ENCODE measurements around the gene FNDC3B. TPM values are rescaled to one million over a fixed set of nuclear protein-coding genes. Genes with fewer than 3 reads are reported as not detected.

The FNDC3B gene
- total RNA-seq, 1 donor, result 139 TPM

DNA sequence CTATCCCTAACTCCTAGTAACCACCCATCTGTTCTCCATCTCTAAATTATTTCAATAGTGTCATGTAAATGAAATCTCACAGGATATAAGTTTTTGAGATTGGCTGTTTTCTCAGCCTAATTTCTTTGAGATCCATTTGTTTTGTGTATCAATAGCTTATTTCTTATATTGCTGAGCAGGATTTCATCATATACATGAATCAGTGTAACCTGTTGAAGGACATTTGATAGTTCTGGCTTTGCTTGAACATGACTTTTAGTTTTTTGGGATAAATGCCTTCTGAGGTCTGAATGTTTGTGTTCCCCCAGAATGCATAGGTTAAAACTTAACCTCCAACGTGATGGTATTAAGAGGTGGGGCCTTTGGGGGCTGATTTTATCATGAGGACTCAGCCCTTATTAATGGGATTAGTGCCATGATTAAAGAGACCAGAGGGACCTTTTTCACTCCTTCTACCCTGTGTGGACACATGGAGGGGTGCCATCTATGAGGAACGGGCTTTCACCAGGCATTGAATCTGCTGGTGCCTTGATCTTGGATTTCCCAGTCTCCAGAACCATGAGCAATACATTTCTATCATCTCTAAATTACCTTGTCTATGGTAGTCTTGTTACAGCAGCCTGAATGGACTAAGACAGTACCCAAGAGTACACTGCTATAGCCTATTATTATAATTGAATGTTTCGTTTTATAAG is 118.3 kb downstream of the FNDC3B start:
- TF ChIP-seq, protein P1, sequence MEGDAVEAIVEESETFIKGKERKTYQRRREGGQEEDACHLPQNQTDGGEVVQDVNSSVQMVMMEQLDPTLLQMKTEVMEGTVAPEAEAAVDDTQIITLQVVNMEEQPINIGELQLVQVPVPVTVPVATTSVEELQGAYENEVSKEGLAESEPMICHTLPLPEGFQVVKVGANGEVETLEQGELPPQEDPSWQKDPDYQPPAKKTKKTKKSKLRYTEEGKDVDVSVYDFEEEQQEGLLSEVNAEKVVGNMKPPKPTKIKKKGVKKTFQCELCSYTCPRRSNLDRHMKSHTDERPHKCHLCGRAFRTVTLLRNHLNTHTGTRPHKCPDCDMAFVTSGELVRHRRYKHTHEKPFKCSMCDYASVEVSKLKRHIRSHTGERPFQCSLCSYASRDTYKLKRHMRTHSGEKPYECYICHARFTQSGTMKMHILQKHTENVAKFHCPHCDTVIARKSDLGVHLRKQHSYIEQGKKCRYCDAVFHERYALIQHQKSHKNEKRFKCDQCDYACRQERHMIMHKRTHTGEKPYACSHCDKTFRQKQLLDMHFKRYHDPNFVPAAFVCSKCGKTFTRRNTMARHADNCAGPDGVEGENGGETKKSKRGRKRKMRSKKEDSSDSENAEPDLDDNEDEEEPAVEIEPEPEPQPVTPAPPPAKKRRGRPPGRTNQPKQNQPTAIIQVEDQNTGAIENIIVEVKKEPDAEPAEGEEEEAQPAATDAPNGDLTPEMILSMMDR (IDR thresholded peaks at IDR 0.05; ENCODE audit: insufficient read depth, low read length), result no peak
- DNase-seq (ENCODE audit: low read depth), result no peak
- no peak overlapping the region for H3K4me3 ChIP-seq (ENCODE audit: low read depth, low read length)

DNA sequence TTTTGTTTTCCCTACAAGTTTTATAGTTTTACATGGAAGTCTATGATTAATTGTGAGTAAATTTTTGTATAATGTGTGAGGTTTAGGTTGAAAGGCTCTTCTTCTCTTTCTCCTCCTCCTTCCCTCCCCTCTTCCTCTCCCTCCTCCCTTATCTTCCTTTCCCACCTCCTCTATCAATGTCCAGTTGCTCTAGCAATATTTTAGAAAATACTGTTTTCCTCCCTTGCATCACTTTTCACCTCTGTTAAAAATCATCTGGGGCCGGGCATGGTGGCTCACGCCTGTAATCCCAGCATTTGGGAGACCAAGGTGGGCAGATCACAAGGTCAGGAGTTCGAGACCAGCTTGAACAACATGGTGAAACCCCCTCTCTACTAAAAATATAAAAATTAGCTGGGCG is 119.4 kb downstream of the FNDC3B start:
- TF ChIP-seq, protein P1 (IDR thresholded peaks at IDR 0.05; ENCODE audit: insufficient read depth, low read length), result no peak
- DNase-seq (ENCODE audit: low read depth), result no peak
- H3K4me3 ChIP-seq (ENCODE audit: low read depth, low read length), result no peak overlapping the region

DNA sequence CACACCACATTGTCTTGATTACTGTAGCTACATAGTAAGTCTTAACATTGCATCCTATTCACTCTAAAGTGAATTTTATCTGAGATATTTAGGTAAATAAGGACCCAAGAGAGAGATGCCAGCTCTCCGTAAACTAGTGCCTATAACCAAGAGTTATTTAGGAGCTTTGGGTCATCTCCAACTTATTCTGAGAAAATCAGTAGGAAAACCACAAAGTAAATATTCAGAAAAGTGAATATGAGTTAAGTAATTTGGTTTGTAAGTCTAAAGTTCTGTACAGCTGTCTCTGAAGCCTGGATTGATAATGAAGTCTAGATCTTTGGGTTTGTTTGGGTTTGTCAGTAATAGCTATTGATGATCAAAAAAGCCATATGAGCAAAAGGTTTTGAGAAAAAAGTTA is 120.0 kb downstream of the FNDC3B start:
- no peak for DNase-seq (ENCODE audit: low read depth)
- TF ChIP-seq, protein P1 (IDR thresholded peaks at IDR 0.05; ENCODE audit: insufficient read depth, low read length), result no peak

DNA sequence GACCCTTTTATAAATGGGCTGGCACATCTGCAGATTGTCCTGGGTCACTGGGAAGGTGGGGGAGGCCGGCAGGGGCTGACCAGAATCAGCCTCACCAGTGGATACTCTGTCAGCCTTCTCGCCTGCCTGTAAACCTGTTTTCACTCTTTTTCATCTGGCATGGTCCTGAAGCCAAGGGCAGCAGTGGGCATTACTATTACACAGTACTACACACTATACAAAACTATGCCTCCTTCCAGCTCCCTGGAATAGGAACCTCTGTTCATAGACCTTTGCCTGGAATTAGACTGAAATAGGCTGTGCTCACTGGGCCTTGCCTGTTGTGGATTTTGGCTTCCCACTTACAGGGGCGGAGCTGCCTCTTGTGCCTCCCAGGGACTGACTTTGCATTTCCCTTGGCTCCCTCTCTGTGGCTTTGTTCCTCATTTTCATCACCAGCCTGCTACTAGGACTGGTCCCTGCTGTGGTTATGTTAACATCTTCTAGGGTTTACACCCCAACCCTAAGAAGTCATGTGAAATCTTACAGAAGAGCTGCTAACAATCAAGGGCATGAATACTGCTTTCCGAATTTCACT is 120.7 kb downstream of the FNDC3B start:
- peak; percentile 81 for DNase-seq (ENCODE audit: low read depth)
- TF ChIP-seq, protein P1 (IDR thresholded peaks at IDR 0.05; ENCODE audit: insufficient read depth, low read length), result no peak
- H3K4me3 ChIP-seq (ENCODE audit: low read depth, low read length), result no peak overlapping the region

More for the DNA sequence above, 120.0 kb downstream of the FNDC3B start:
- no peak overlapping the region for H3K4me3 ChIP-seq (ENCODE audit: low read depth, low read length)

DNA sequence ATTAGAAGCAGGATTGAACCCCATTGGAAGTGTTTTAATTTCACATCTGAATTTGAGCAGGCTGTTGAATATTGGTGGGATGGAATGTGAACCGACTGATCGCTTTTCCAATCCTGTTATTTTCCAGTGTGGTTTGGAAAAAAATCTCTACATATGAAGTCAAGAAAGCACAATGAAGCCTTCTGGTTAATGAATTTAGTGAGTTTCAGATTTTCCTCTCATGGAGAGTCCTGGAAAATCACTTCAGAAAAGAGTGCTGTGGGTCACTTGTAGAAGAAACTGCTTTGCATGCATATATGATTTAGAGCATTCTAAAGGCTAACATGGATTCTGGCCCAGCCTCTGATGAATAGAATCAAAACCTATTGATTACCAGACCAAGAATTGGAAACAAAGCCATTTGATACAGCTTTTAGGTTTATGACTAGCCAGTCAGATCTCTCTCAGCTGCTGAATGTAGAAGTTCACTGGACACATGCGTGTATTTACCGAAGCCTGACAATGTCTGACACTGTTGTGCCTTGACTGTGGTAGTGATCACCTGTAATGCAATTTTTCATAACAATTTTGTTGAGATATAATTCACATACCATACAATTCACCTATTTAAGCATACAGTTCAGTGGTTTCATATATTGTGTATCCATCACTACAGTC is 121.9 kb downstream of the FNDC3B start:
- no peak overlapping the region for H3K4me3 ChIP-seq (ENCODE audit: low read depth, low read length)

DNA sequence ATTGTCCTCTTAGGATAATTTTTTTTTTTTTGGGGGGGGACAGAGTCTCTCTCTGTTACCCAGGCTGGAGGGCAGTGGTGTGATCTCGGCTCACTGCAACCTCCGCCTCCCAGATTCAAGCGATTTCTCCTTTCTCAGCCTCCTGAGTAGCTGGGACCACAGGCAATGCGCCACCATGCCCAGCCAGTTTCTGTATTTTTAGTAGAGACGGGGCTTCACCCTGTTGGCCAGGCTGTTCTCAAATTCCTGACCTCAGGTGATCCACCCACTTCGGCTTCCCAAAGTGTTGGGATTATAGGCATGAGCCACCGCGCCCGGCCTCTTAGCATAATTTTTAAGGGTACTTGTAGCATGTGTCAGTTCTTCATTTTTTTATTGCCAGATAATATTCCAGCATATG is 122.6 kb downstream of the FNDC3B start:
- TF ChIP-seq, protein P1 (IDR thresholded peaks at IDR 0.05; ENCODE audit: insufficient read depth, low read length), result no peak
- no peak for DNase-seq (ENCODE audit: low read depth)
- no peak overlapping the region for H3K4me3 ChIP-seq (ENCODE audit: low read depth, low read length)

More for the DNA sequence above, 121.9 kb downstream of the FNDC3B start:
- TF ChIP-seq, protein P1 (IDR thresholded peaks at IDR 0.05; ENCODE audit: insufficient read depth, low read length), result no peak
- no peak for DNase-seq (ENCODE audit: low read depth)

All from fibroblast of the aortic adventitia (primary cell).